Duodenal mucosa (tissue), 2 donors: Measurements from ENCODE around the gene SNAP29.

Source experiments
- H3K27ac ChIP-seq: one replicate; pipeline ENCODE4 v1.7.0; 2013; ENCODE audit warnings: low read depth, low read length
- H3K27me3 ChIP-seq, 2 donors: one replicate each; pipeline ENCODE4 v1.7.0; 2013; ENCODE audit warnings: low read length in 2 of 2, control low read depth in 1 of 2; ENCODE audit not compliant: insufficient read depth in 2 of 2, control insufficient read depth in 1 of 2
- H3K36me3 ChIP-seq, 2 donors: one replicate each; pipeline ENCODE4 v1.7.0; 2013; ENCODE audit warnings: low read length in 2 of 2, control low read depth in 1 of 2; ENCODE audit not compliant: insufficient read depth in 2 of 2, control insufficient read depth in 1 of 2
- H3K4me1 ChIP-seq, 2 donors: one replicate each; pipeline ENCODE4 v1.7.0; 2013; ENCODE audit warnings: low read length in 2 of 2, control low read depth in 1 of 2; ENCODE audit not compliant: insufficient read depth in 2 of 2, control insufficient read depth in 1 of 2
- H3K4me3 ChIP-seq, 2 donors: one replicate each; pipeline ENCODE4 v1.7.0; 2013; ENCODE audit warnings: low read length in 2 of 2, low read depth in 1 of 2
- H3K9ac ChIP-seq, 2 donors: one replicate each; pipeline ENCODE4 v1.7.0; 2013; ENCODE audit warnings: low read length in 2 of 2, low read depth in 1 of 2
- H3K9me3 ChIP-seq, 2 donors: one replicate each; pipeline ENCODE4 v1.7.0; 2013; ENCODE audit warnings: low read length in 2 of 2, control low read depth in 1 of 2; ENCODE audit not compliant: control insufficient read depth in 1 of 2

SNAP29 gene

DNA sequence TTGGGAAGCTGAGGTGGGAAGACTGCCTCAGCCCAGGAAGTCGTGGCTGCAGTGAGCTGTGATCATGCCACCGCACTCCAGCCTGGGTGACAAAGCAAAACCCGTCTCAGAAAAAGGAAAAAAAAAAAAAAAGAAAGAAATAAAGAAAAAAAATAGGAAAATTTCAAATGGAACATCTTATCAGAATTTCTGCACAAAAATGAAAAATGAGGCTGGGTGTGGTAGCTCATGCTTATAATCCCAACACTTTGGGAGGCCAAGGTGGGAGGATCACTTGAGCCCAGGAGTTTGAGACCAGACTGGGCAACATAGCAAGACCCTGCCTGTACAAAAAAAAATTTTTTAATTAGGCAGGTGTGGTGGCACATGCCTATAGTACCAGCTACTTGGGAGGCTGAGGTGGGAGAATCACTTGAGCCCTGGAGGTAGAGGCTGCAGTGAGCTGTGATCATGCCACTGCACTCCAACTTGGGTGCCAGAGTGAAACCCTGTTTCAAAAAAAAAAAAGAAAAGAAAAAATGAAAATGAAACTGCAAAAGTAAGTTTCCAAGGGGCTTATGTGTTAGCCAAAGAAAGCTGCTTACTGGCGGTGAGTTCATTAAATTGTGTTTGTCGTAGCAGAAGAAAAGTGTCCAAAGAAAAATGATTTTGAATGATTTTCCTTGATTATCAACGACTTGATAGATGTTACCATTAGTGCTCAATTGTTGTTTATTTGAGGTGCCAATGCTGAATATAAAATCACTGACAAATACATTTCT is 50.9 kb downstream of the SNAP29 start:
- no peak overlapping the region for H3K27ac ChIP-seq
- no peaks in the 10 kb centered on the region for H3K4me1 ChIP-seq
- no peaks in the 10 kb centered on the region for H3K36me3 ChIP-seq
- no peak overlapping the region for H3K9ac ChIP-seq
- no peaks in the 10 kb centered on the region for H3K9me3 ChIP-seq
- no peak overlapping the region for H3K4me3 ChIP-seq
- H3K27me3 ChIP-seq: no peaks in the 10 kb centered on the region

DNA sequence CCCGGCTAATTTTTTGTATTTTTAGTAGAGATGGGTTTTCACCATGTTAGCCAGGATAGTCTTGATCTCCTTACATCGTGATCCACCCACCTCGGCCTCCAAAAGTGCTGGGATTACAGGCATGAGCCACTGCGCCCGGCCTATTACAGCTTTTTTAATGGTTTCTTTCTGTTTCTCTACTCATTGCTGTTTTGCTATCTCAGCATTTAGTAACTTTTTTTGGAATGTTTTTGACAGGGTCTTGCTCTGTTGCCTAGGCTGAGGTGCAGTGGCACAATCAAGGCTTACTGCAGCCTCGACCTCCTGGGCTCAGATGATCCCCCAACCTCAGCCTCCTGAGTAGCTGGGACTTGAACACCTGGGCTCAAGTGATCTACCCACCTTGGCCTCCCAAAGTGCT is 53.7 kb downstream of the SNAP29 start:
- no peak overlapping the region for H3K9ac ChIP-seq
- H3K27ac ChIP-seq: no peak overlapping the region
- no peaks in the 10 kb centered on the region for H3K36me3 ChIP-seq
- H3K4me3 ChIP-seq: no peak overlapping the region
- no peaks in the 10 kb centered on the region for H3K9me3 ChIP-seq
- H3K4me1 ChIP-seq: no peaks in the 10 kb centered on the region
- H3K27me3 ChIP-seq: no peaks in the 10 kb centered on the region

DNA sequence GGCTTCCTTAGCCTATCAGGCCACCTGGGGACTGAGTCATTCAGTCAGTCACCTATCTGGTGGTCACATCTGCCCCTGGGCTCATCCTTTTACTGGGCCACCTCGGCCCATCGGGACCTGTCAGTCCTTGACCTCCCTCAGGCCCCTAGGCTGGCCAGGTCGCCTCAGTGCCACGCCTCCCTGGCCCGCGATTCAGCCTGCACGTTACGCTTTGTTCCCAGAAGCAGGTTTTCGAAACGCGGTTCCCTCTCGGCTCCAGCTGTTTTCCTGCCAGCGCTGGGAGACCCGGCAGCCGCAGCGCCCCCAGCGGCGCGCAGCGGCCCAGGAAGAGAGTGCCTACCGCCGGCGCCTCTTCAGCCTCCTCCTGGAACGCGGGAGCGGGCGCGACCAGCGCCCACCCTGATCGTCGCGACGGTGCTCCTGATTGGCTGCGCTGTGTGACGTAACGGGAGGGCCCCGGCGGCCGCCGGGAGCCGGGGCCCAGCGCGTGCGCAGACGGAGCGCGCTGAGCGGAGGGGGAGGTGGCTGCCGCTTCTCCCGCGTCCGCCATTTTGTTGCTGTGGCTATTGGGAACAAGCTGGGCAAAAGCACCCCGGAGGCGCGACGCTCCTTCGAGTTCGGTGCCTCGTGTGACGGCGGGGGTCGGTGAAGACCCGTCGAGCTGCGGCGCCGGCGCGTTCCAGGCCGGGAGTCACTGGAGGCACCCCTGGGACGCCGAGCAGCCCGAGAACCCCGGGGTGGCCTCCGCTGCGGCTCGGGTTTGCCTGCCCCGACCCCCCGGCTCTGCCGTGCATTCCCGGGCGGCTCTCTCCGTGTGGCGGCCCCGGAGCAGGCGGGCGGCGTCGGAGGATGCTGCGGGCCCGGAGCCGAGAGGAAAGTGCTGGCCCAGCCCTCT is 58.4 kb downstream of the SNAP29 start, which contains the start of gene CRKL:
Gene CRKL (plus strand): TSS at position 492 of the 895 bp plus-strand sequence. CDS start 528 bp downstream, outside the sequence.
- Histone ChIP-seq H3K27me3 (no peaks in the 10 kb centered on the region), H3K9ac (peak within 1 kb of the TSS; percentile 94 to 98), H3K9me3 (no peaks in the 10 kb centered on the region), H3K27ac (peak within 1 kb of the TSS; percentile 93), H3K4me1 (peaks cover 12 to 13% of the 10 kb centered on the region in 2 donors), H3K4me3 (peak within 1 kb of the TSS; percentile 96 to 97), H3K36me3 (no peaks in the 10 kb centered on the region)

DNA sequence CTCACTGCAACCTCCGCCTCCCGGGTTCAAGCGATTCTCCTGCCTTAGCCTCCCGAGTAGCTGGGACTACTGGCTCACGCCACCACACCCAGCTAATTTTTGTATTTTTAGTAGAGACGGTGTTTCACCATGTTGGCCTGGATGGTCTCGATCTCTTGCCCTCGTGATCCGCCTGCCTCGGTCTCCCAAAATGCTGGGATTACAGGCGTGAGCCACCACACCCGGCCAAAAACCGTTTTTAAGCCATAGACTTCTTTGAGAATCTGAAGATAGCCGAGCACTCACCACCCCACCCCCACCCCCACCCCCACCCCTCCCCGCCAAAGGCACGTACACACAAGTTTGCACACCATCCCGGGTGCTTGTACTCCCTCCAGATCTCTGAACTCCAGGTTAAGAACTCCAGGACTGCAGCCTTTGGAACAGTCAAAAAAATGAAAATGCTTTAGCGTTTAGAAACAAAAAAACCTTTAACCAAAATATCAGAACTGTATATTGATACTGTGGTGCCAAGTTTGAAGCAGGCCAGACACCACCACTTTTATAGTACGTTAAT is 59.9 kb downstream of the SNAP29 start:
- Histone ChIP-seq H3K9me3 (no peaks in the 10 kb centered on the region), H3K4me3 (peak overlapping the region; percentile 96 to 97), H3K36me3 (no peaks in the 10 kb centered on the region), H3K9ac (peak overlapping the region; percentile 94 to 98), H3K27ac (no peak overlapping the region), H3K4me1 (peaks cover 12 to 22% of the 10 kb centered on the region in 2 donors), H3K27me3 (no peaks in the 10 kb centered on the region)

DNA sequence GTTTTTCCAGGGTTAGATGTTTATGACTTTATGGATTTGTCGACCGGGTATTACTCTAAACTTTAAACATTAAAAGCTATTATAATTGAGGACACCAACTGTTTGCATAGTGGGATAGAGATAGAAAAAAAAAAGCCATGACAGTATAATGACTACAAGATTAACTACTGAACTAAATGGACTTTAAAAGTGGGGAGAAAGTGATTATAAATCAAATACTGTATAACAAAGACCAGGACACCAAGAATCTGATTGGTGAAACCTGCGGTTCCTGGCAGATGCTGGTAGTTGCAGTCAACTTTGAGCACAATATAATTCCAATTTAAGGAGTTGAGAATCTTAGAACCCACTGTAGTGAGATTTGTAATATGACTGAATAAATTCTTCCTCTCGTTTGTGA is 60.9 kb downstream of the SNAP29 start:
- no peaks in the 10 kb centered on the region for H3K9me3 ChIP-seq
- H3K4me3 ChIP-seq: peak overlapping the region; percentile 96 to 97
- no peak overlapping the region for H3K27ac ChIP-seq
- H3K36me3 ChIP-seq: no peaks in the 10 kb centered on the region
- H3K4me1 ChIP-seq: peaks cover 12 to 22% of the 10 kb centered on the region in 2 donors
- peak overlapping the region; percentile 54 to 70 for H3K9ac ChIP-seq
- no peaks in the 10 kb centered on the region for H3K27me3 ChIP-seq

DNA sequence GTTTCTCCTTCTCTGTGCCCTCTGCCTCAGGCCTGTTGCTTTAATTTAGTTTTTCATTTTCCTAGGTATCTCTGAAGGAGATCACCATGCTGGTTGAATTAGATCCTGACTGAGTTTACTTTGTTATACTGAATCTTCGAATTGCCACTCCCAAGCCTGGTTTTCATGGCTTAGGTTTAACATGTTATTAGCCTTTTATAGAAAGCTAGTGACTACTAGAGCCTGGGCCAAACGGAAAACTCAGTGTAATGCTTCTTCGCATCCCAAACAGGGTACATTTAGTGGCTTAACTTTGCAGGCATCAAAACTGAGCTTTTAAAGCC is 62.0 kb downstream of the SNAP29 start:
- Histone ChIP-seq H3K27ac (no peak overlapping the region), H3K36me3 (no peaks in the 10 kb centered on the region), H3K9ac (peak overlapping the region; percentile 16 to 30), H3K9me3 (no peaks in the 10 kb centered on the region), H3K4me1 (peaks cover 20 to 26% of the 10 kb centered on the region in 2 donors), H3K4me3 (peak overlapping the region; percentile 96 to 97), H3K27me3 (no peaks in the 10 kb centered on the region)

DNA sequence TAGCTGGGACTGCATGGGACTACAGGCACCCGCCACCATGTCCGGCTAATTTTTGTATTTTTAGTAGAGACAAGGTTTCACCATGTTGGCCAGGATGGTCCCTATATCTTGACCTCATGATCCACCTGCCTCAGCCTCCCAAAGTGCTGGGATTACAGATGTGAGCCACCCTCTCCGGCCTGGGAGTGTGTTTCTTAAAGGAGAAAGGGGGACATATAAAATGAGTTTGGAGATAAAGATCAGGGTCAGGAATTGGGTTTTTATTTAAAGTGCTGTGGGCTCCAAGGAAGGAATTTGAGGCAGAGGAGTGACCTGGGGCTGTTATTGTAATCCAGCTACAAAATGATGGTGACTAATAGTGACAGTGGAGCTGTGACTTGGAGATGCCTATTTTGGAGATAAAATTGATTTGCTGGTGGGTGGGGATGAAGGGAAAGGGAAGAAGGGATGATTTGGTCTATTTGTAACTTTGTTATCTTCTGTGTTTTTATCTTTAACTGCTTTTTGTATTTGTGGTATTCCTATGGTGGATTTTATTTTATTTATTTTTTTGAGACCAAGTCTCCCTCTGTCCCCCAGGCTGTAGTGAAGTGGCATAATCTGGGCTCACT is 63.4 kb downstream of the SNAP29 start:
- H3K9me3 ChIP-seq: no peaks in the 10 kb centered on the region
- H3K27ac ChIP-seq: no peak overlapping the region
- no peaks in the 10 kb centered on the region for H3K27me3 ChIP-seq
- H3K9ac ChIP-seq: no peak overlapping the region
- peaks cover 28 to 29% of the 10 kb centered on the region in 2 donors for H3K4me1 ChIP-seq
- no peak overlapping the region for H3K4me3 ChIP-seq
- no peaks in the 10 kb centered on the region for H3K36me3 ChIP-seq

DNA sequence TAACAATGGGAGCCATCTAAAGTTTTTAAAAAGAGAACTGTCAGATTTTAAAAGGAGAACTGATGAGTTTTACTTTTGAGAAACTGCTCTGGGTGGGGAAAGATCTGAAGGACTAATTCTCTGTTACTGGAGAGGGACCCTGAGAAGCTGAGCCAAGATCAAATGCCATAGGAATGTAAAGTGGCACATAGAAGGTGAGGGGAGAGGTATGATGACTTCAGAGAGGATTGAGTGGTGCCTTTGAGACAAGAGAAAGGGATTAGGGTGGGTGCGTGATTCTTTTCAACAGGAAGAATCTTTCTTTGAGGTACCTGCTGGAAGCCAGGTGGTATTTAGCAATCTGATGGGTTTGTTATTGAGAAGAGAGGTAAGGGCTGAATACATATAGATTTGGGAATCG is 67.4 kb downstream of the SNAP29 start:
- H3K27ac ChIP-seq: no peak overlapping the region
- H3K4me1 ChIP-seq: peaks cover 16 to 29% of the 10 kb centered on the region in 2 donors
- H3K36me3 ChIP-seq: no peaks in the 10 kb centered on the region
- H3K27me3 ChIP-seq: no peaks in the 10 kb centered on the region
- no peaks in the 10 kb centered on the region for H3K9me3 ChIP-seq
- no peak overlapping the region for H3K4me3 ChIP-seq
- no peak overlapping the region for H3K9ac ChIP-seq

DNA sequence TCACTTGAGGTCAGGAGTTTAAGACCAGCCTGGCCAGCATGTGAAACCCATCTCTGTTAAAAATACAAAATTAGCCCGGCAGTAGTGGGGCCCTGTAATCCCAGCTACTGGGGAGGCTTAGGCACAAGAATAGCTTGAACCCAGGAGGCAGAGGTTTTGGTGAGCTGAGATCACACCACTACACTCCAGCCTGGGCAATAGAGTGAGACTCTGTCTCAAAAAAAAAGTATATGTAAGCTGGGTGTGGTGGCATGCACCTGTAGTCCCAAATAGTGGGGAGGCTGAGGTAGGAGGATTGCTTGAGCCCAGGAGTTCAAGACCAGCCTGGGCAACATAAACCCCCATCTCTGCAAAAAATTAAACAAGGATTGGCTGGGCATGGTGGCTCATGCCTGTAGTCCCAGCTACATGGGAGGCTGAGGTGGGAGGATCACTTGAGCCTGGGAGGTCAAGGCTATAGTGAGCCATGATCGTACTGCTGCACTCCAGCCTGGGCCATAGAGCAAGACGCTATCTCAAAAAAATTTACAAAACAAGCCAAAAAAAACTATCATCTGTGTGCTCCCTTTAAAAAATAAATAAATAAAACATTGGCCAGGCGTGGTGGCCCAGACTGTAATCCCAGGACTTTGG is 69.2 kb downstream of the SNAP29 start:
- Histone ChIP-seq H3K9me3 (no peaks in the 10 kb centered on the region), H3K27ac (no peak overlapping the region), H3K9ac (no peak overlapping the region), H3K4me1 (peaks cover 16 to 18% of the 10 kb centered on the region in 2 donors), H3K36me3 (no peaks in the 10 kb centered on the region), H3K4me3 (no peak overlapping the region), H3K27me3 (no peaks in the 10 kb centered on the region)
